H7 (cell line): ENCODE data around the gene ARHGAP45. TPM values are rescaled to one million over a fixed set of nuclear protein-coding genes. Genes with fewer than 3 reads are reported as not detected.

Source experiments
- DNase-seq: peaks from one replicate; pipeline ENCODE4 v3.0.0; 2012
- H3K27me3 ChIP-seq: 2 replicates; pipeline ENCODE4 v1.6.0; 2011; ENCODE audit warnings: mild to moderate bottlenecking, low read length; ENCODE audit not compliant: control insufficient read depth, insufficient read depth
- H3K36me3 ChIP-seq: replicated peaks from 2 replicates; pipeline ENCODE4 v1.5.1; 2011; ENCODE audit warnings: low read length; ENCODE audit not compliant: control insufficient read depth, insufficient read depth
- H3K4me3 ChIP-seq: 2 replicates; pipeline ENCODE4 v1.5.1; 2011; ENCODE audit warnings: low read depth, mild to moderate bottlenecking, control low read depth, low read length, moderate library complexity; ENCODE audit not compliant: insufficient read depth
- total RNA-seq: library from RNA; depleted of rRNA; stranded (reverse); fragments of >200 nt; shearing (Covaris generic); gene quantifications from 2 replicates; pipeline ENCODE4 v1.2.3, GENCODE V29; 2014

The ARHGAP45 gene
- total RNA-seq, 1 experiment from 2014 or later = 46.0 TPM

DNA sequence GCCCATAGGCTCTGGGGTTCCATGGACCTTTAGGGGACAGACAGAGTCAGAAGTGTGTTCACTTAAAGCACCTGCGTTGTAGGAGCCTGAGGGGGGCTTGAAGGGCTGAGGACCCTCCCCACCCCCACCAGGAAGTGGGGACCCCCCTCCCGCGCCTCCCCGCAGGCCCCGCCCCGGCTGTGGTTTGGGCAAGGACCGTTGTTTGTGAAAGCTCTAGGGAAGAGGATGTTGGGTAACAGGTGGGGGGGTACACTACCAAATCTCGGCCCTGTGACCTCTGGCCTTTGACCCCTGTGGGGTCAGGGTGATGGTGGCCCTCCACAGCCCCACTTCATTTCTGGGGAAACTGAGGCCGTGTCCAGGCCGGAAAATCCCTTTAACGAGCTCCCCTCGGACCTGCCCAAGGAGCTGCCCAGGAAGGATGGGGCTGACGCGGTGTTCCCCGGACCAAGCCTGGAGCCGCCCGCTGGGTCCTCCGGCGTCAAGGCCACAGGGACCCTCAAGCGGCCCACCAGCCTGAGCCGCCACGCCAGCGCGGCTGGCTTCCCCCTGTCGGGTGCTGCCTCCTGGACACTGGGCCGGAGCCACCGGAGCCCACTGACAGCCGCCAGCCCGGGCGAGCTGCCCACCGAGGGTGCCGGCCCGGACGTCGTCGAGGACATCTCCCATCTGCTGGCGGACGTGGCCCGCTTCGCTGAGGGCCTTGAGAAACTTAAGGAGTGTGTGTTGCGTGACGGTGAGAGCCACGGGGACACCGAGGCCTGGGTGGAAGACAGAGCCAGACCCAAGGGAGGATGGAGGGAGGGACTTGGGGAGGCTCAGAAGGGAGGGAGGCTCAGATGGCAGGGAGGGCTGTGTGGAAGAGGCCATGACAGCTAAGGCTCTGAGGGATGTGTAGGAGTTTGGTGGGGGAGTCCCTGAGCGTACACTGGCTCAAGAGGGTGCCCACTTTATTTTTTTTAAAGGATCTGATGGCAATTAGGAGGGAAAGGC is 1.3 kb downstream of the ARHGAP45 start:
- no peak for DNase-seq
- Histone ChIP-seq H3K27me3 (peaks cover 43% of the 10 kb centered on the region), H3K4me3 (no peak overlapping the region; the same call in 1 of the 2 replicates), H3K36me3 (peaks cover 1% of the 10 kb centered on the region; the same call in 1 of the 2 replicates)

GRCh38 chr19:1069009-1069779 is 2.2 kb downstream of the ARHGAP45 start:
- no peak for DNase-seq
- peaks cover 43% of the 10 kb centered on the region for H3K27me3 ChIP-seq
- H3K4me3 ChIP-seq = no peak overlapping the region
- peaks cover 3% of the 10 kb centered on the region for H3K36me3 ChIP-seq

GRCh38 chr19:1070576-1070930 is 3.6 kb downstream of the ARHGAP45 start:
- DNase-seq = peak; percentile 90
- peaks cover 3% of the 10 kb centered on the region for H3K36me3 ChIP-seq
- peaks cover 38% of the 10 kb centered on the region; the same call in 1 of the 2 replicates for H3K27me3 ChIP-seq
- H3K4me3 ChIP-seq = peak overlapping the region; percentile 48

DNA sequence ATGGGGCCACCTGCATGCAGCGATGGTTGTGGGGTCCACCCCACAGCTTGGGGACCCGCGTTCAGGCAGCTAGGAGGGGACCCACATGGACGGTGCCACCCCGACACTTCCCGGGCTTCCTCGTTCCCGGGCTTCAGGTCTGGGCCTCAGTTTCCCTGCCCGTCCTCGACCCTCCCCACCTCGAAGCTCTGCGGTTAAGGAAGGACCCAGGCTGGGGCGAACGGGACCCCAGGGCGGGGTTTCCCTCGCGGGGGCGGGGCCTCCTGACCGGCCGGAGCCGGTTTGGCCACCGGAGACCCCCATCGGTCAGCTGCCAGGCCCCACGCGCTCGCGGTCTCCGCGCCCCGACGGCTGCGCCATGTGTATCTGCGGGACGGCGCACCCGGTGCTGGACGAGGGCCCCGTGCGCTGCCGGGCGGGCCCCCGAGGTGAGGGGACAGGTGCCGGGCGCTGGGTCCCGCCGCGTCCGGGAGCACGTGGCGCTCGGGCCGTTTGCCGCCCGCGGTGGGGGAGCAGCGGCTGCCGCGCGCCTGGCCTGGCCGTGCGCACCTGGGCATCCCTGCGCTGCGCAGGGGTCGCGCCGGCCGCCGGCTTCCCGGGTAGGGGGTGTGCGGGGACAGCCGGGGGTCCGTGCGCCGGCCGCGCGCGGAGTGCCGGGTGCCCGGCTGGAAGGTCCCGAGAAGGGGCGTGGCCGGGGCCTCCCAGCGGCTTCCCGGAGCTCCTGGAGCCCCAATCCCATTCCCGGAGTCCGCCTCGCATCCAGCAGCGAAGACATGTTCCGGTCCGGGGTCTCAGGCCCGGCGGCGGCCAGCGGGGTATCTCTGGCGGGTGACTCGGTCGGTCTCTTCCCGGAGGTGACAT is 4.2 kb downstream of the ARHGAP45 start:
- peaks cover 5% of the 10 kb centered on the region for H3K36me3 ChIP-seq
- peak overlapping the region; percentile 48 for H3K4me3 ChIP-seq
- DNase-seq = peak; percentile 95
- H3K27me3 ChIP-seq = peaks cover 34% of the 10 kb centered on the region; the same call in 1 of the 2 replicates

DNA sequence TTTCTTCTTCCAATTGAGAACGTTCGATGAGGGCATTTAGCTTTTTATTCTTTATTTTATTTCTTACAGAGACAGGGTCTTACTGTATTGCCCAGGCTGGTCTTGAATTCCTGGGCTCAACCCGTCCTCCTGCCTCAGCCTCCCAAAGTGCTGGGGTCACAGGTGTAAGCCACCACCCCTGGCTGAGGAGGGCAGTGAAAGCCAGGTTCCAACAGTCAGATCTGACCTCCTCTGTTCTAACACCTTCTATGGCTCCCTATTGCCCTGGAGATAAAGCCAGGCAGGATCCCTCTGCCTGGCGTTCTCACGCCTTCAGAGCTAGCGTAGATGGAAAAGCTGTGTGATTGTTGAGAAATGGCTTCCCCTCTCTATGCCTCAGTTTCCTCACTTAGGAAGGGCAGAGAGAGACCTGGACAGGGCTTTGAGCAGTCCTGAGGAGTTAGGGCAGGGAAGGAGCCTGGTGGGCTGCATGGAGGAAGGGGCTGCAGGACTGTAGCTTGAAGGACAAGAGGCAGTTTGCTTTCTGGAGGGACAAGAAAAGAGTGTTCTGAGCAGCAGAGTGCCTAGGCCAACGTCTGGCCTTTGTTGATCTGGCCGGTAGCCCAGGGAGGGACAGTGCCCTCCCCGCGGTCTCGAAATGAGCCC is 5.5 kb downstream of the ARHGAP45 start:
- Histone ChIP-seq H3K36me3 (peaks cover 5% of the 10 kb centered on the region), H3K27me3 (peaks cover 22% of the 10 kb centered on the region; the same call in 1 of the 2 replicates), H3K4me3 (no peak overlapping the region)
- no peak for DNase-seq

GRCh38 chr19:1073063-1073955 is 6.3 kb downstream of the ARHGAP45 start:
- peaks cover 5% of the 10 kb centered on the region for H3K36me3 ChIP-seq
- no peak for DNase-seq
- peaks cover 20% of the 10 kb centered on the region; the same call in 1 of the 2 replicates for H3K27me3 ChIP-seq
- no peak overlapping the region for H3K4me3 ChIP-seq

DNA sequence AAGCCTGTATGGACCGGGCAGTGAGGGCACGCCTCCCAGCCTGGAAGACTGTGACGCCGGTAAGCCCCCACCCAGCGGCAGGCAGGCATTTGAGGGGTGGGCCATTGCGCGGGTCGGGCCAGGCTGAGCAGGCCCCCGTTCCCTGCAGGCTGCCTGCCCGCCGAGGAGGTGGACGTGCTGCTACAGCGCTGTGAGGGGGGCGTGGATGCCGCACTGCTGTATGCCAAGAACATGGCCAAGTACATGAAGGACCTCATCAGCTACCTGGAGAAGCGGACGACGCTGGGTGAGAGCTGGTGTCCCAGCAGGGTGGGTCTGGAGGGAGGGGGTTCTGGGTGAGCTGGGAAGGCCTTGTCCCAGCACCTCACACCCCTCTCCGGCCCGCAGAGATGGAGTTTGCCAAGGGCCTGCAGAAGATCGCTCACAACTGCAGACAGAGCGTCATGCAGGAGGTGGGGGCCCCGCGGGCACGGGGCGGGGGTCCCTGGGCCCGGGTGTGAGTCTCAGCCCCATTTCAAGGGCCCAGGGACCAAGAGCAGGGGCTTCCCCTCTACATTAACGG is 7.1 kb downstream of the ARHGAP45 start:
- no peak for DNase-seq
- no peak overlapping the region for H3K4me3 ChIP-seq
- peaks cover 5% of the 10 kb centered on the region for H3K36me3 ChIP-seq
- peaks cover 17% of the 10 kb centered on the region; the same call in 1 of the 2 replicates for H3K27me3 ChIP-seq

DNA sequence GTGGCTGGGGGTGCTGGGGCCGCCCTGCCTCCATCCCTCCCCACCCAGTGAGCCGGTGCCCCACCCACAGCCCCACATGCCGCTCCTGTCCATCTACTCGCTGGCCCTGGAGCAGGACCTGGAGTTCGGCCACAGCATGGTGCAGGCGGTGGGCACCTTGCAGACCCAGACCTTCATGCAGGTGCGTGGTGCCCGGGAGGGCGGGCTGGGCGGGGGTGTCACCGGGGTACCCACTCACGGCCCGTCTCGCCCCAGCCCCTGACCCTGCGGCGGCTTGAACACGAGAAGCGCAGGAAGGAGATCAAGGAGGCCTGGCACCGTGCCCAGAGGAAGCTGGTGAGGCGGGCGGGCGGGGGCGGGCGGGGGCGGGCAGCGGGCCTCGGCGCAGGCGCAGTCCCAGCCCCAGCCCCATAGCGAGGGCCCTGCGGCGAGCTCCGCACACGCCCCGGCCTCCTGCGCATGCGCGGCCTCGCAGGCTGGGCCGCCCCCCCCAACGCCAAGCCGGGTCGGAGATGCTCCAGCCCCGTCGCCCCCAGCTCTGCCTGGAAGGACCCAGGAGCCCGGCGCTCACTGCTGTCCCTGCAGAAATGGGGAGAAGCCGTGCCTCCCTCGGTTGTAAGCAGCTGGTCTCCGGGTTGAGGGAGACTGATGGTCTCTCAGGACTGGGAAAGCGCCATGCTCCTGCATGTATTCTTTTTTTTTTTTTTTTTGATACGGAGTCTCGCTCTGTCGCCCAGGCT is 7.7 kb downstream of the ARHGAP45 start:
- Histone ChIP-seq H3K27me3 (peaks cover 15% of the 10 kb centered on the region; the same call in 1 of the 2 replicates), H3K36me3 (peaks cover 5% of the 10 kb centered on the region), H3K4me3 (no peak overlapping the region)
- no peak for DNase-seq

DNA sequence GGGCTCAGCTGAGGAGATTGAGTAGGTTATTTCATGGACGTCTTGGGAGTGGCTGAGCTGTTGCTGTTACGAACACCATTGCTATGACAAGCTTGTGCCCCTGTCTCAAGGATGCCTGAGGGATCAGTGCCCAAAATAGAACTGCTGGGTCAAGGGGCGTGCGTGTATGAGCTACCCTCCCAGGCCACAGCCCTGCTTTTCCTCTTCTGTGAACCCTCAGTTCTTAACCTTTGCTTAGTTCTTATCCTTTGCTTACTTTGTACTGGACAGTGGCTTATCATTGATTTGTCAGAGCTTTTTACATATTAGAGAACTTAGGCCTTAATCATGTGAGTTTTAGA is 9.0 kb downstream of the ARHGAP45 start:
- no peak for DNase-seq

DNA sequence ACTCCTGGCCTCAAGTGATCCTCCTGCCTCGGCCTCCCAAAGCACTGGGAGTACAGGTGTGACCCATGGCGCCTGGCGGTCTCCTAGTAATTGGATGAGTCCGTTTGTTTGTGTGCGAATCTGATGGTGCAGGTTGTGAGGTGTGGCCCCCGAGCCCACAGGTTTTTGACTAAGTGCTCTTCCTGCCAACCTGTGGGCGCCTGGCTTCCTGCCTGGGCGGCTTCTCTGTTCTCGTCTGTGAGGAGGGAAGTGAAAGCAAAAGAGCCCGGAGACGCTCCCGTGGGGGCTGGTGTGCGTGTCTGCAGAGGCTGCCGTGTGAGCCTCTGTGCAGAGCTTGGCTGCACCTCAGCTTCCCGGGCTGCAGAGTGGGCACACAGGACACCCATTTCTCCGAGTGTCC is 10.0 kb downstream of the ARHGAP45 start:
- Histone ChIP-seq H3K36me3 (peaks cover 5% of the 10 kb centered on the region), H3K4me3 (no peak overlapping the region), H3K27me3 (no peaks in the 10 kb centered on the region; the same call in 1 of the 2 replicates)
- DNase-seq = no peak

More for the DNA sequence above, 9.0 kb downstream of the ARHGAP45 start:
- peaks cover 6% of the 10 kb centered on the region; the same call in 1 of the 2 replicates for H3K27me3 ChIP-seq
- H3K4me3 ChIP-seq = no peak overlapping the region
- H3K36me3 ChIP-seq = peaks cover 5% of the 10 kb centered on the region

DNA sequence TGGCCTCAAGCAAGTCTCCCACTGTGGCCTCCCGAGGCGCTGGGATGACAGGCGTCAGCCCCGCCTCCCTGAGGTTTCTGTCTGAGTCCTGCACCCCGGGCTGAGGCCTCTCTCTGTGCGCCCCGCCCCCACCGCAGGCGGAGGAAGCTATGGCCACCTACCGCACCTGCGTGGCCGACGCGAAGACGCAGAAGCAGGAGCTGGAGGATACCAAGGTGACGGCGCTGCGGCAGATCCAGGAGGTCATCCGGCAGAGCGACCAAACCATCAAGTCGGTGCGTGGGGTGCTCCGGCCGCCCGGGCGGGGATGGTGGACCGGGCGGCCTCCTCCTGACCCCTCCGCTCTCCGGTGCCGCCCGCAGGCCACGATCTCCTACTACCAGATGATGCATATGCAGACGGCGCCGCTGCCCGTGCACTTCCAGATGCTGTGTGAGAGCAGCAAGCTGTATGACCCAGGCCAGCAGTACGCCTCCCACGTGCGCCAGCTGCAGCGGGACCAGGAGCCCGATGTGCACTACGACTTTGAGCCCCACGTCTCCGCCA is 12.7 kb downstream of the ARHGAP45 start:
- peaks cover 4% of the 10 kb centered on the region for H3K36me3 ChIP-seq
- H3K4me3 ChIP-seq = no peak overlapping the region
- H3K27me3 ChIP-seq = no peaks in the 10 kb centered on the region
- peak; percentile 79 for DNase-seq
